Measurements from ENCODE around the gene CHD2. TPM values are rescaled to one million over a fixed set of nuclear protein-coding genes. Genes with fewer than 3 reads are reported as not detected.

The CHD2 gene
- total and polyA plus RNA-seq, 10 of the 15 experiments (the other 5 are each of a cell fraction or from before 2014, with no cell fraction given) = 38.1 to 94.7 (median 63.3) TPM

DNA sequence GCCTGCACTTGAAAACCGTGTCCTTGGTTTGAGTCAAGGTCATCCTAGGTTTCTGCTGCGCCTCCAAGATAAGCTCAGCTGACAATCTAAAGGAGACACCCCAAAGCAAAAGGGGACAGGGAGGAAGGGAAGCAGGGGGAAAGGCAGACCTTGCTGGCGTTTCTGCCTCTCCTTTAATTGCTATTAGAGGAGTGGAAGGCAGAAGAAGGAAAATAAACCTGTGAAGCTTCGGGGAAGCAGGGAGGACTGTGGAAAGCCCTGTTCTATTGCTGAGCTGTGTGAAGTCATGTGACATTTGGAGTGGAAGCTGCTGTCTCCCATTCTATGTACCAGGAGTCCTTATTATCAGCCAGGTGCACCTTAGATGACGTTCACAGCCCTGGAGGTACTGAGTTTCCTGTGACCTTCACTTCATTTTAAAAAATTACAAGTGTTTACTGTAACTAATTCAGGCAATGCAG lies 21.5 kb upstream of the CHD2 start (continued):
- TF ChIP-seq, protein P1, sequence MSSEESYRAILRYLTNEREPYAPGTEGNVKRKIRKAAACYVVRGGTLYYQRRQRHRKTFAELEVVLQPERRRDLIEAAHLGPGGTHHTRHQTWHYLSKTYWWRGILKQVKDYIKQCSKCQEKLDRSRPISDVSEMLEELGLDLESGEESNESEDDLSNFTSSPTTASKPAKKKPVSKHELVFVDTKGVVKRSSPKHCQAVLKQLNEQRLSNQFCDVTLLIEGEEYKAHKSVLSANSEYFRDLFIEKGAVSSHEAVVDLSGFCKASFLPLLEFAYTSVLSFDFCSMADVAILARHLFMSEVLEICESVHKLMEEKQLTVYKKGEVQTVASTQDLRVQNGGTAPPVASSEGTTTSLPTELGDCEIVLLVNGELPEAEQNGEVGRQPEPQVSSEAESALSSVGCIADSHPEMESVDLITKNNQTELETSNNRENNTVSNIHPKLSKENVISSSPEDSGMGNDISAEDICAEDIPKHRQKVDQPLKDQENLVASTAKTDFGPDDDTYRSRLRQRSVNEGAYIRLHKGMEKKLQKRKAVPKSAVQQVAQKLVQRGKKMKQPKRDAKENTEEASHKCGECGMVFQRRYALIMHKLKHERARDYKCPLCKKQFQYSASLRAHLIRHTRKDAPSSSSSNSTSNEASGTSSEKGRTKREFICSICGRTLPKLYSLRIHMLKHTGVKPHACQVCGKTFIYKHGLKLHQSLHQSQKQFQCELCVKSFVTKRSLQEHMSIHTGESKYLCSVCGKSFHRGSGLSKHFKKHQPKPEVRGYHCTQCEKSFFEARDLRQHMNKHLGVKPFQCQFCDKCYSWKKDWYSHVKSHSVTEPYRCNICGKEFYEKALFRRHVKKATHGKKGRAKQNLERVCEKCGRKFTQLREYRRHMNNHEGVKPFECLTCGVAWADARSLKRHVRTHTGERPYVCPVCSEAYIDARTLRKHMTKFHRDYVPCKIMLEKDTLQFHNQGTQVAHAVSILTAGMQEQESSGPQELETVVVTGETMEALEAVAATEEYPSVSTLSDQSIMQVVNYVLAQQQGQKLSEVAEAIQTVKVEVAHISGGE (CRISPR knock-in tag; IDR thresholded peaks at IDR 0.05) = no peak
- TF ChIP-seq EP300 (IDR thresholded peaks at IDR 0.05; ENCODE audit: borderline replicate concordance in 1 of 2, control insufficient read depth in 1 of 2, low read depth in 2 of 2, low read length in 2 of 2) (no peak), POLR2A (IDR thresholded peaks at IDR 0.05; ENCODE audit: low read depth, low read length) (no peak), HCFC1 (IDR thresholded peaks at IDR 0.05; ENCODE audit: low read length) (no peak)

DNA sequence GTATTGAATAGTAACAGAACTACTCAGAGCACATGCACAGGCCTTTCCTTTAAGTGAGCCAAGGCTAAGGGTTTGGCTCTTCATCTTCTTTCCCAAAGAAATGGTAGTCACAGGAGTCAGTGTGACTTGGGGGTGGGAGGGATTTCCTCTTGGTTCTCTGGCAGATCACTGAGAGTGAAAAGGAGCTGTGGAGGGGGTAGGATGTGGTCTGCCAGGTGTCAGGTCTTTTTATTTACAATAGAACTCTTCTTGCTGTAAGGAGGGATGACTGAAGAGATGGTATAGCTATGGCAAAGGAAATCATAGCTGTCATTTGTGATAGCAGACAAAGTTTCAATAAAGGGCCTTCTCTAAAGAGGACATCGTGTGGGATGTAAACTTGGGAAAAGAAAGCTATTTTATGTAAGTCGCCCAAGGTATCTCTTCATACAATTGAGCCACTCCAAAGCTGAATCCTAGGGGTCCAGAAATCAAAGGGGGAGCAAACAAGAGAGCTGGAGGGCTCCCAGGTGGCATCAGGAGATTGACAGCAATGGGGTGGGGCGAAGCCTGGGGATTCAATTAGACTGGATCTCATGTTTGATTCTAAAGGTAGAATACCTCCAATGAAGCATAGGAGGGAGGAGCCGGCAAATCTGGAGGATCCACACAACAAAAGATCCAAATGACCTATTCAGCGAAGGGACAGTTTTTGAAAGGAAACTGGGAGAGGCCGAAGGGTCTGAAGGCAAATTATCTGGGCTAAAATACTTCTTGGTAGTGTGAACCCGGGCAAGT lies 20.0 kb upstream of the CHD2 start:
- Histone ChIP-seq H3K79me2 (ENCODE audit: control insufficient read depth, insufficient read depth, low read length) (peaks cover 27% of the 10 kb centered on the region), H3K9ac (ENCODE audit: control insufficient read depth, insufficient read depth, low read length) (no peak overlapping the region), H3K4me2 (ENCODE audit: control insufficient read depth, insufficient read depth) (no peak overlapping the region), H2AFZ (ENCODE audit: control insufficient read depth, low read depth, low read length) (peak overlapping the region; percentile 20), H3K36me3 (ENCODE audit: control insufficient read depth in 2 of 2, insufficient read depth in 2 of 2, low read length in 1 of 2) (no peaks in the 10 kb centered on the region), H3K27me3 (replicated peaks in 1 of 2; ENCODE audit: control insufficient read depth in 2 of 2, insufficient read depth in 2 of 2, low read length in 1 of 2) (no peaks in the 10 kb centered on the region), H4K20me1 (ENCODE audit: control insufficient read depth, insufficient read depth) (no peaks in the 10 kb centered on the region), H3K4me3 (no peak overlapping the region), H3K9me3 (replicated peaks; ENCODE audit: control insufficient read depth, insufficient read depth, low read length) (no peaks in the 10 kb centered on the region), H3K27ac (ENCODE audit: control insufficient read depth, insufficient read depth) (no peak overlapping the region), H3K4me1 (ENCODE audit: control insufficient read depth, insufficient read depth, low read length) (peaks cover 5% of the 10 kb centered on the region; the same call in 1 of the 2 replicates)
- in situ Hi-C loops (cut with MboI) (loop anchor here (10.0 kb wide), 1 partner anchor 65 kb away; no protein-coding TSS in a partner anchor), intact Hi-C loops (cut with micrococcal nuclease; ENCODE audit: unreplicated experiment) (loop anchor here (5.0 kb wide), 1 partner anchor 33 kb away; no protein-coding TSS in a partner anchor)
- ChIA-PET SMC1A (ENCODE audit: uncharacterized antibody, unreplicated experiment) (interaction anchor here (0.6 to 16.8 kb wide), 11 partner anchors 11 to 83 kb away, joined by 3 to 252 read pairs (median 11); partner anchors contain the start of gene CHD2), POLR2A (interaction anchor here (0.6 to 8.2 kb wide), 8 partner anchors 9 to 69 kb away, joined by 3 to 207 read pairs (median 14); partner anchors contain the start of gene CHD2), RAD21 (ENCODE audit: unreplicated experiment) (interaction anchor here (0.9 to 10.4 kb wide), 7 partner anchors 23 to 83 kb away, joined by 3 to 174 read pairs (median 5); partner anchors contain the start of gene CHD2), CTCF (interaction anchor here (0.7 to 1.3 kb wide), 3 partner anchors 38 to 72 kb away, joined by 3 to 6 read pairs (median 3); no protein-coding TSS in a partner anchor)
- FAIRE-seq (no peak), ATAC-seq (no peak), DNase-seq (ENCODE audit: low read depth, low spot score) (no peak)
- WGBS (ENCODE audit: insufficient coverage, insufficient replicate concordance, low lambda C conversion rate, missing lambda C conversion rate) = 99% methylated on average over 7 of the region's 7 CpGs
- BruUV-seq (replicated peaks) = no TSS peak
- TF ChIP-seq KAT2A (conservative IDR thresholded peaks at IDR 0.05; ENCODE audit: control insufficient read depth, low read depth, low read length) = no peak
- TF ChIP-seq, protein P2, sequence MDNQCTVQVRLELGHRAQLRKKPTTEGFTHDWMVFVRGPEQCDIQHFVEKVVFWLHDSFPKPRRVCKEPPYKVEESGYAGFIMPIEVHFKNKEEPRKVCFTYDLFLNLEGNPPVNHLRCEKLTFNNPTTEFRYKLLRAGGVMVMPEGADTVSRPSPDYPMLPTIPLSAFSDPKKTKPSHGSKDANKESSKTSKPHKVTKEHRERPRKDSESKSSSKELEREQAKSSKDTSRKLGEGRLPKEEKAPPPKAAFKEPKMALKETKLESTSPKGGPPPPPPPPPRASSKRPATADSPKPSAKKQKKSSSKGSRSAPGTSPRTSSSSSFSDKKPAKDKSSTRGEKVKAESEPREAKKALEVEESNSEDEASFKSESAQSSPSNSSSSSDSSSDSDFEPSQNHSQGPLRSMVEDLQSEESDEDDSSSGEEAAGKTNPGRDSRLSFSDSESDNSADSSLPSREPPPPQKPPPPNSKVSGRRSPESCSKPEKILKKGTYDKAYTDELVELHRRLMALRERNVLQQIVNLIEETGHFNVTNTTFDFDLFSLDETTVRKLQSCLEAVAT (IDR thresholded peaks at IDR 0.05) = no peak
- no peak for TF ChIP-seq CBFB (IDR thresholded peaks at IDR 0.05; ENCODE audit: low read depth)
- no peak for TF ChIP-seq SPI1 (IDR thresholded peaks at IDR 0.05; ENCODE audit: borderline replicate concordance, insufficient read depth, low read depth, low read length)

All from GM12878 (cell line).